OCI-LY3 (cell line): ENCODE measurements around the gene EFCAB8.

Experiments used
- CTCF ChIP-seq: fragments of 200-600, 300-600 bp; sonication (generic); IDR thresholded peaks from 2 replicates; pipeline ENCODE4 v1.5.1; 2014; ENCODE audit warnings: antibody characterized with exemption, low read length, low read depth
- EZH2phosphoT487 ChIP-seq: fragments of 200-600 bp; shearing (Covaris generic); IDR thresholded peaks from 2 replicates; pipeline ENCODE4 v1.6.1; 2018; ENCODE audit warnings: antibody characterized with exemption, mixed run types, low read depth

- TF ChIP-seq CTCF (no peak), EZH2phosphoT487 (no peak)
Observed at GRCh38 chr20:32989507-32990283, 131.0 kb downstream of the EFCAB8 start.
